ENCODE data around the gene SLC5A3.

Gene SLC5A3

GRCh38 chr21:34105947-34106541 lies 32.7 kb downstream of the SLC5A3 start:
- no peak for DNase-seq

- DNase-seq: no peak
These were observed 34.2 kb downstream of the SLC5A3 start for GRCh38 chr21:34107606-34108005.

- no peak for DNase-seq
These were observed 35.7 kb downstream of the SLC5A3 start for GRCh38 chr21:34109075-34109474.

DNA sequence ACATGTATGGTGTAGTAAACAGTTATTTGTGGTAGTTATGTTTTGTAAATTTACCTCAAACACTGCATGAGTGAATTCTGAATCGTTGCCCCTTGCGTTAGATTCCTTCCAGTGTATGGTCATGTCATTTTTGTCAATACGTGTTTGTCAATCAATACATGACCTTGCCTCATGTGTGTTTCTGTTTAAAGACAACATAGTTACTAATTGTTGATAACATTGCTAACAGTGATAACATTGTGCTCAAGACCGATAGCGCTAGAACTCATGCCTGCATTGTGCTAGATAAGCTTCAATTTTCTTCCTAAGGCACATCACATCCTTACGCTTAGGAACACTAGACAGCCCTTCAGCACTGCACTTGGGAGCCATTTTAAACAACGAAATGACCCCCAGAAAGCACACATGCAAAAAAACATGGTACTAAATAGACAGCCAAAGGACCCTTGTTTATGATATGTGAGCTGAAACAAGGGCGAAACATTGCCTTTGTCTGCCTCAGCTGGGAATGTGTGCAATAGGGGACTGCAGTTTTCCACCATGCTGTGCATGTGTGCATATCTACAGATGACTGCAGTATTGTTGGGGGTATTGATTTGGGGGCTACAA lies 37.3 kb downstream of the SLC5A3 start:
- no peak for DNase-seq

- no peak for DNase-seq
These were observed 39.1 kb downstream of the SLC5A3 start for GRCh38 chr21:34112316-34113033.

DNA sequence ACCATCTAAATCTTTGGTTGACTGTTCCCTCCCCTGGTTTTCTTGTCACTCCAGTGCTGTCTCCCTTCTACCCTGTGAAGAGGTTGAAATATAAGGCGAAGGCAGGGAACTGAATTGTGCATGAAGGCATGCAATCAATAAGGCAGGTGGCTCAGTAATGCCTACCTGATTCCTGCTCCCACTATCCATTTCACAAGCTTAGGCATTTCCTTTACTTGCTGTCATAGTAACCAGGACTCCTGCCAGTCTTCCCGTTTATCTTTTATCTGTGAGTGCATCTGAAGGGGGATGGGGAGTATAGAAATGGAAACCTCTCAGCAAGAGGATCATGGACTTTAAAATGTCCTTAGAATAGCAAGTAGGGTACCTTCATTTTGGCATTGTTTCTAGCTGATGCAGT lies 40.5 kb downstream of the SLC5A3 start:
- DNase-seq: no peak

DNA sequence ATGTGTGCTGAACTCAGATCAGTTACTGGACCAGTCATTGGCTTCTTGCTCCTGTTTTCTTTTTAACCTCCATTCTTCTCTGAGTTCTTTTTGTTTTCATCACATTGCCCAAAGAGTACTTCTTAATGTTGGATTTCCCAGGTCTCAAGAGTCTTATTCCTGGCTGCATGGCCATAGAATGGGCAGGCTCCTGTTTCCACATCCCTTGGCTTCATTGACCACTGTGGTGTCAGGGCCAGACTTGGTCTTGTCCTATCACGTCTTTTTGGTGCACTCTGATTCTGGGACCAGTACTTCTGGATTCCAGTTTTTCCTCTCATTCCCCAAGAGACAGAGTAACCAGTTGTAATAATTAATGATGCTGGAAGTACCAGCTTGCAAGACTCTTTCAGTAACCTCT lies 41.8 kb downstream of the SLC5A3 start:
- no peak for DNase-seq

- DNase-seq: no peak
These were observed 43.2 kb downstream of the SLC5A3 start for GRCh38 chr21:34116569-34116968.

- DNase-seq: no peak
These were observed 47.5 kb downstream of the SLC5A3 start for GRCh38 chr21:34120867-34121266.

DNA sequence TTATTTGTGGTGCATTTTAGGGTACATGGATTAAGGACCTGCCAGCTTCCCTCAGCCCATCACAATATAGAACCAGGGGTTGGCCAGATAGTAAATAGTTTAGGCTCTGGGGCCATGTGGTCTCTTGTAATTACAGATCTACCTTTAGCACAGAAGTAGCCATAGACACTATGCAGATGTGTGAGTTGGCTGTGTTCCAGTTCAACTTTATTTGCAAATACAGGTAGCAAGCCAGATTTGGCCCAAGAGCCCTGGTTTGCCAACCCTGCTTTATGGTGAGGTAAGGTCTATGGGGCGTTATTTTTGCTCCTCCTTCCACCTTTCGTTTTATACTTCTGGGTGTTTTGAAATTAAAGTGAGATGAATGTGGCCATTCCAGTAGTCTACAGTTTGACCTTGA lies 48.7 kb downstream of the SLC5A3 start:
- no peak for DNase-seq

Measured in activated CD4-positive, alpha-beta T cell treated with anti-CD3 and anti-CD28 coated beads, Interleukin-2, amount 50 U/mL, for 48 hours (primary cell).